SU-DHL-6 (cell line): ENCODE results near the gene CMTM7.

Source experiments
- H2AFZ ChIP-seq: fragments of 200-600 bp; sonication (generic); 2 replicates; pipeline ENCODE4 v1.6.1; 2014; ENCODE audit warnings: low read depth, mild to moderate bottlenecking, moderate library complexity, mixed read lengths, antibody characterized with exemption, low read length; ENCODE audit not compliant: severe bottlenecking
- H3F3A ChIP-seq: fragments of 200-600 bp; shearing (Covaris generic); 2 replicates; pipeline ENCODE4 v1.6.0; 2016; ENCODE audit warnings: antibody characterized with exemption, mild to moderate bottlenecking; ENCODE audit not compliant: insufficient read depth
- H3K27ac ChIP-seq: fragments of 200-600 bp; sonication (generic); 2 replicates; pipeline ENCODE4 v1.5.1; 2016; ENCODE audit warnings: low read depth, mild to moderate bottlenecking, low read length, moderate library complexity, mixed read lengths
- H3K27me3 ChIP-seq: fragments of 200-600 bp; sonication (generic), shearing (Covaris generic); 2 replicates; pipeline ENCODE4 v1.6.0; 2014; ENCODE audit warnings: mild to moderate bottlenecking, low read length
- H3K36me3 ChIP-seq: fragments of 200-600 bp; sonication (generic); 2 replicates; pipeline ENCODE4 v1.6.1; 2014; ENCODE audit warnings: mild to moderate bottlenecking, low read length, mixed read lengths
- H3K4me2 ChIP-seq: fragments of 300-600, 200-600 bp; shearing (Covaris generic), sonication (generic); 2 replicates; pipeline ENCODE4 v1.6.0; 2014; ENCODE audit warnings: low read length, low read depth, mild to moderate bottlenecking; ENCODE audit not compliant: poor library complexity, severe bottlenecking
- H3K4me3 ChIP-seq: fragments of 200-600 bp; sonication (generic); 2 replicates; pipeline ENCODE4 v1.5.1; 2014; ENCODE audit warnings: antibody characterized with exemption, low read length, mild to moderate bottlenecking, mixed read lengths; ENCODE audit not compliant: insufficient read depth, poor library complexity, severe bottlenecking
- H3K79me2 ChIP-seq: fragments of 200-600 bp; sonication (generic); 2 replicates; pipeline ENCODE4 v1.6.1; 2014; ENCODE audit warnings: mild to moderate bottlenecking, low read length, moderate library complexity; ENCODE audit not compliant: insufficient read depth
- H3K9ac ChIP-seq: fragments of 200-600 bp; sonication (generic); 2 replicates; pipeline ENCODE4 v1.7.0; 2014; ENCODE audit warnings: mild to moderate bottlenecking, low read length
- H3K9me2 ChIP-seq: fragments of 200-600 bp; sonication (generic); replicated peaks from 2 replicates; pipeline ENCODE4 v1.6.1; 2014; ENCODE audit warnings: low read length; ENCODE audit not compliant: insufficient read depth
- H3K9me3 ChIP-seq: fragments of 200-600 bp; sonication (generic); 2 replicates; pipeline ENCODE4 v1.6.1; 2014; ENCODE audit warnings: low read length, mixed read lengths; ENCODE audit not compliant: insufficient read depth
- H4K20me1 ChIP-seq: fragments of 200-600 bp; sonication (generic); 2 replicates; pipeline ENCODE4 v1.6.1; 2014; ENCODE audit warnings: low read depth, mild to moderate bottlenecking, antibody characterized with exemption, low read length, moderate library complexity, mixed read lengths
- EZH2phosphoT487 ChIP-seq: fragments of 200-600 bp; sonication (generic), shearing (Covaris generic); conservative IDR thresholded peaks from 2 replicates; pipeline ENCODE4 v1.6.1; 2018; ENCODE audit warnings: mild to moderate bottlenecking, antibody characterized with exemption, low read length, moderate library complexity, mixed read lengths
- TF ChIP-seq, protein P1 (sequence below): fragments of 200-600 bp; sonication (generic); IDR thresholded peaks from one replicate; pipeline ENCODE4 v1.5.1; 2017; ENCODE audit warnings: antibody characterized with exemption, mild to moderate bottlenecking, low read length, moderate library complexity; ENCODE audit not compliant: insufficient read depth, poor library complexity, severe bottlenecking

CMTM7 gene

DNA sequence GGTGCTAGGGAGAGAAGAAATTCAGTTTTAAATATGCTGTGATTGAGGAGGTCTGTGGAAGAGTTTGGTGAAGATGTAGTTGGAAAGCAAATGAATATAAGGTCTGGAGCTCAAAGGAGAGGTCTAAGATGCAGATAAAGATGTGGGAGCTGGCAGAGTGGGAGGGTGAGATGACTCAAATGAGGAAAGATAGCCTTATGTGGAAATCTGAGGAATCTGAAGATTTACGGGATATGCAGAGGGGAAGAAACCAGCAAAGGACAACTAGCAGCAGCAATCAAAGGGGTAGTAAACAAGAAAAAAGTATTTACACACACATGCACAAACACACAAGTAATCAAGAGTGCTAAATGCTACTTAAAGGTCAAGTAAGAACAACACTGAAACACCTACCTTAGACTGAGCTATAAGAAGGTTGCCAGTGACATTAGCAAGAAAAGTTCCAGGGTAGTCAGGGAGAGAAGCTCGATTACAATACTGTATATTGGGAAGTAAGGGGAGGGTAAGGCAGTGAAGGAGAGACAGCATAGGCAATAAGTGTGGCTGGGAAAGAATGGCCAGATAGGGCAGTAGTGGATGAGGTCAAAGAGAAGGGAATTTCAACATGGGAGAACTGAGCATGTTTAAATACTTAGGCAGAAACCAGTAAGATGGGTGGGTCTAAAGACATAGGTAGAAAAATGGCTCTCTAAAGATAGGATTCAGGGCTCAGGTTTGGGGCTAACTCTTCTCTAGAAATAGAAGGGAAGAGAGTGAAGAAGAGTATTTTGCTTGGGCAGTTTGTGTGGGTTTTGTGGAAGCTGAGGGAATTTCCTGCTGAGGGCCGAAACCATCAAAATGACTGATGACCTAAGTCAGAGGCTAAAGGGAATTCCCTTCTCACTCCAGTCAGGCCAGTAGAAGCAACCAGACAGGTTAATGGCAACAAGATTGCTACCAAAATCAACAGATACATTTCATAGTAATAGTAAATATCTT, 102.1 kb downstream of the CMTM7 start:
- peaks cover 2% of the 10 kb centered on the region; the same call in 1 of the 2 replicates for H3K36me3 ChIP-seq
- H3K27me3 ChIP-seq, result no peaks in the 10 kb centered on the region
- no peak overlapping the region for H3K9ac ChIP-seq
- no peak overlapping the region for H2AFZ ChIP-seq
- no peaks in the 10 kb centered on the region for H3K9me2 ChIP-seq
- H3K4me3 ChIP-seq, result no peak overlapping the region
- no peak overlapping the region for H3K27ac ChIP-seq
- H3K79me2 ChIP-seq, result peaks cover 18% of the 10 kb centered on the region
- TF ChIP-seq, protein P1, sequence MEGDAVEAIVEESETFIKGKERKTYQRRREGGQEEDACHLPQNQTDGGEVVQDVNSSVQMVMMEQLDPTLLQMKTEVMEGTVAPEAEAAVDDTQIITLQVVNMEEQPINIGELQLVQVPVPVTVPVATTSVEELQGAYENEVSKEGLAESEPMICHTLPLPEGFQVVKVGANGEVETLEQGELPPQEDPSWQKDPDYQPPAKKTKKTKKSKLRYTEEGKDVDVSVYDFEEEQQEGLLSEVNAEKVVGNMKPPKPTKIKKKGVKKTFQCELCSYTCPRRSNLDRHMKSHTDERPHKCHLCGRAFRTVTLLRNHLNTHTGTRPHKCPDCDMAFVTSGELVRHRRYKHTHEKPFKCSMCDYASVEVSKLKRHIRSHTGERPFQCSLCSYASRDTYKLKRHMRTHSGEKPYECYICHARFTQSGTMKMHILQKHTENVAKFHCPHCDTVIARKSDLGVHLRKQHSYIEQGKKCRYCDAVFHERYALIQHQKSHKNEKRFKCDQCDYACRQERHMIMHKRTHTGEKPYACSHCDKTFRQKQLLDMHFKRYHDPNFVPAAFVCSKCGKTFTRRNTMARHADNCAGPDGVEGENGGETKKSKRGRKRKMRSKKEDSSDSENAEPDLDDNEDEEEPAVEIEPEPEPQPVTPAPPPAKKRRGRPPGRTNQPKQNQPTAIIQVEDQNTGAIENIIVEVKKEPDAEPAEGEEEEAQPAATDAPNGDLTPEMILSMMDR, result no peak
- no peak for TF ChIP-seq EZH2phosphoT487
- no peak overlapping the region for H3K4me2 ChIP-seq
- H3K9me3 ChIP-seq, result no peaks in the 10 kb centered on the region
- no peaks in the 10 kb centered on the region for H4K20me1 ChIP-seq
- peaks cover 6% of the 10 kb centered on the region; the same call in 1 of the 2 replicates for H3F3A ChIP-seq

DNA sequence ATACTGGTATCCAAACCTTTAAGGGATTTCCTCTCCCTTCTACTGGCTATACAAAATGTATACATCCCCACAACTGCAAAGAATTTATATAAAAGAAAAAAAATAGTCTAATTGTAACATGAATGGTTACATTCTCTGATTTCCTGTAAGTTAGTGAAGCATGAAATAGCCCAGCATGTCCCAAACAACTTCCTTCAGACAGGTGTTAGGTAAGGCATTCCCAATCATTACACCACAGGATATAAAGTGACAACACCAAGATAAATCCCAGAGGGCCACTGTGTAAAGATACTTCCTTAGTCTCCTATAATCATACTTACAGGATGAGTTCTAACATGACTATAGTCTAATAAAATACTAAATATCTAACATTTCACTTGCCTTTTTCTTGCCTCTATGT, 103.4 kb downstream of the CMTM7 start:
- Histone ChIP-seq H3K79me2 (peaks cover 29% of the 10 kb centered on the region), H3K4me2 (no peak overlapping the region), H3K9me2 (no peaks in the 10 kb centered on the region), H2AFZ (no peak overlapping the region), H3K27me3 (no peaks in the 10 kb centered on the region), H3K9ac (no peak overlapping the region), H3K36me3 (peaks cover 7% of the 10 kb centered on the region; the same call in 1 of the 2 replicates), H3F3A (peaks cover 6% of the 10 kb centered on the region; the same call in 1 of the 2 replicates), H3K27ac (no peak overlapping the region), H3K9me3 (no peaks in the 10 kb centered on the region), H4K20me1 (0 out of 2 replicates have a peak, but pooled peaks cover 4% of the 10 kb centered on the region), H3K4me3 (no peak overlapping the region)
- TF ChIP-seq, protein P1, result no peak
- TF ChIP-seq EZH2phosphoT487, result no peak

DNA sequence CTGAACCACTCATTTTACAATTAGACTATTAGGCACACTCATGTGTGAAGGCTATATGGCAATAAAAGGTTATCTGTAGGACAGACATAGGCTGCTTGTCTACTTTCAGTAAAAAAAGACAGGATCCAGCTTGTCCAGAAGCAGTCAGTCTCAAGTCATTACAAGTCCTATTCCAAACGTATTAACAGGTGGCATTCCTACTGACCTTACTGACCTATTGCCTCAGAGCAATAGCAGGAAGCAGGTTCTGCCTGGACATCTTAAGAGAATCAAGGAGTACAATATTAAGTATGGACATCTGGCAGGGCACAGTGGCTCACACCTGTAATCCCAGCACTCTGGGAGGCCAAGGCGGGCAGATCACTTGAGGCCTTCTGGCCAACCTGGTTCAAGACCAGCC, 104.0 kb downstream of the CMTM7 start:
- Histone ChIP-seq H3K9ac (no peak overlapping the region), H3F3A (peaks cover 6% of the 10 kb centered on the region; the same call in 1 of the 2 replicates), H3K27me3 (no peaks in the 10 kb centered on the region), H2AFZ (no peak overlapping the region), H3K4me3 (no peak overlapping the region), H4K20me1 (0 out of 2 replicates have a peak, but pooled peaks cover 6% of the 10 kb centered on the region), H3K9me3 (no peaks in the 10 kb centered on the region), H3K4me2 (no peak overlapping the region), H3K36me3 (peaks cover 9% of the 10 kb centered on the region; the same call in 1 of the 2 replicates), H3K79me2 (peaks cover 30% of the 10 kb centered on the region), H3K27ac (no peak overlapping the region), H3K9me2 (no peaks in the 10 kb centered on the region)
- TF ChIP-seq, protein P1, result no peak
- TF ChIP-seq EZH2phosphoT487, result no peak
